Mucosa of descending colon (tissue), 3 donors: ENCODE measurements around the gene FOXM1. TPM values are rescaled to one million over a fixed set of nuclear protein-coding genes. Genes with fewer than 3 reads are reported as not detected.

Experiments used
- ATAC-seq: fragments of 200-7000 bp; cut with Tn5 transposase; one replicate; pipeline ENCODE4 v1.9.1; 2020; ENCODE audit warnings: mild to moderate bottlenecking, moderate library complexity
- DNase-seq, 3 donors: peaks; one replicate each; pipeline ENCODE4 v3.0.0-alpha.2; 2020
- H3K36me3 ChIP-seq: fragments of 200-600 bp; one replicate; pipeline ENCODE4 v1.8.0; 2021; ENCODE audit warnings: low read depth, mild to moderate bottlenecking
- H3K4me1 ChIP-seq: fragments of 200-600 bp; one replicate; pipeline ENCODE4 v1.8.0; 2021; ENCODE audit warnings: low read depth, mild to moderate bottlenecking
- H3K4me3 ChIP-seq: fragments of 200-600 bp; one replicate; pipeline ENCODE4 v1.8.0; 2021; ENCODE audit warnings: mild to moderate bottlenecking
- H3K9me3 ChIP-seq: fragments of 200-600 bp; one replicate; pipeline ENCODE4 v1.8.0; 2021; ENCODE audit warnings: mild to moderate bottlenecking
- CTCF ChIP-seq: fragments of 200-600 bp; IDR thresholded peaks from one replicate; pipeline ENCODE4 v1.8.0; 2022; ENCODE audit warnings: antibody characterized with exemption, mild to moderate bottlenecking
- intact Hi-C, 2 donors: fragments of 100-400 bp; cut with DNase I in 1 of 2; cut with micrococcal nuclease in 1 of 2; formaldehyde crosslinking; loops; one replicate each; pipeline versions ENCODE4 v1.11.0 to v1.11.1; 2022; cut with DNase I, micrococcal nuclease
- total RNA-seq, 3 donors: library from RNA; stranded (reverse); fragmentation: NEBNext Ultra II Directional in 2 of 3; extraction: Animal tissue kit (Norgen Biotek cat#: 25700) in 2 of 3; gene quantifications; one replicate each; pipeline versions ENCODE4 v1.2.1 to v1.2.4, GENCODE V29; 2021 to 2023
- donor health status: DM: no; HTN: no; CAD: no; lungs with moderate emphysema.
- donor health status: DM: no; HTN: no; CAD: no.
- donor health status: DM: no; HTN: yes; CAD: no.

Gene FOXM1
- total RNA-seq, 3 donors from 2014 or later, result 6.3 to 30.0 (median 7.7) TPM

- TF ChIP-seq CTCF, result no peak
- H3K4me1 ChIP-seq, result no peaks in the 10 kb centered on the region
- no peak overlapping the region for H3K4me3 ChIP-seq
- H3K36me3 ChIP-seq, result no peaks in the 10 kb centered on the region
- ATAC-seq, result peak; percentile 68
- intact Hi-C loops, result no loop called here
- DNase-seq, result no peak
- no peaks in the 10 kb centered on the region for H3K9me3 ChIP-seq
Observed at GRCh38 chr12:2829275-2829674, 47.7 kb downstream of the FOXM1 start.

- DNase-seq, result no peak
- TF ChIP-seq CTCF, result no peak
- Histone ChIP-seq H3K4me3 (no peak overlapping the region), H3K4me1 (no peaks in the 10 kb centered on the region), H3K36me3 (no peaks in the 10 kb centered on the region), H3K9me3 (no peaks in the 10 kb centered on the region)
- ATAC-seq, result no peak
- intact Hi-C loops, result no loop called here
Observed at GRCh38 chr12:2826721-2827515, 50.1 kb downstream of the FOXM1 start.

GRCh38 chr12:2826036-2826435 lies 50.9 kb downstream of the FOXM1 start:
- no peak for TF ChIP-seq CTCF
- no peaks in the 10 kb centered on the region for H3K9me3 ChIP-seq
- H3K36me3 ChIP-seq, result no peaks in the 10 kb centered on the region
- no peak for ATAC-seq
- no peak overlapping the region for H3K4me3 ChIP-seq
- H3K4me1 ChIP-seq, result no peaks in the 10 kb centered on the region
- no peak for DNase-seq
- intact Hi-C loops, result no loop called here

GRCh38 chr12:2825132-2825531 lies 51.8 kb downstream of the FOXM1 start:
- ATAC-seq, result no peak
- Histone ChIP-seq H3K4me3 (no peak overlapping the region), H3K36me3 (no peaks in the 10 kb centered on the region), H3K9me3 (no peaks in the 10 kb centered on the region), H3K4me1 (no peaks in the 10 kb centered on the region)
- no peak for TF ChIP-seq CTCF
- no peak for DNase-seq
- intact Hi-C loops, result no loop called here

GRCh38 chr12:2824541-2824940 lies 52.4 kb downstream of the FOXM1 start:
- TF ChIP-seq CTCF, result no peak
- ATAC-seq (no peak), DNase-seq (no peak)
- Histone ChIP-seq H3K4me3 (no peak overlapping the region), H3K36me3 (no peaks in the 10 kb centered on the region), H3K4me1 (no peaks in the 10 kb centered on the region), H3K9me3 (no peaks in the 10 kb centered on the region)
- intact Hi-C loops, result no loop called here
